HEK293T (cell line): ENCODE data around the gene INPP5E.

ENCODE experiments used
- BHLHE40 ChIP-seq: fragments of 450-650 bp; IDR thresholded peaks from 2 replicates; pipeline ENCODE4 v1.6.1; 2016; ENCODE audit warnings: mild to moderate bottlenecking, moderate library complexity, borderline replicate concordance
- CTBP1 ChIP-seq: fragments of 450-650 bp; IDR thresholded peaks from 2 replicates; pipeline ENCODE4 v1.6.1; 2016; ENCODE audit warnings: borderline replicate concordance
- FOXA1 ChIP-seq: fragments of 450-650 bp; IDR thresholded peaks from 2 replicates; pipeline ENCODE4 v1.6.1; 2016; ENCODE audit warnings: mild to moderate bottlenecking
- FOXK2 ChIP-seq: fragments of 450-650 bp; IDR thresholded peaks from 2 replicates; pipeline ENCODE4 v1.6.1; 2016; ENCODE audit warnings: mild to moderate bottlenecking
- FOXM1 ChIP-seq: fragments of 450-650 bp; IDR thresholded peaks from 2 replicates; pipeline ENCODE4 v1.6.1; 2017; ENCODE audit warnings: mild to moderate bottlenecking, borderline replicate concordance
- LEF1 ChIP-seq: fragments of 450-650 bp; IDR thresholded peaks from 2 replicates; pipeline ENCODE4 v1.6.1; 2017; ENCODE audit warnings: mild to moderate bottlenecking, borderline replicate concordance
- SP1 ChIP-seq: fragments of 450-650 bp; IDR thresholded peaks from 2 replicates; pipeline ENCODE4 v1.6.1; 2017
- SUZ12 ChIP-seq: fragments of 450-650 bp; IDR thresholded peaks from 2 replicates; pipeline ENCODE4 v1.6.1; 2016; ENCODE audit warnings: mild to moderate bottlenecking
- TARDBP ChIP-seq: fragments of 450-650 bp; IDR thresholded peaks from 2 replicates; pipeline ENCODE4 v1.6.1; 2016

DNA sequence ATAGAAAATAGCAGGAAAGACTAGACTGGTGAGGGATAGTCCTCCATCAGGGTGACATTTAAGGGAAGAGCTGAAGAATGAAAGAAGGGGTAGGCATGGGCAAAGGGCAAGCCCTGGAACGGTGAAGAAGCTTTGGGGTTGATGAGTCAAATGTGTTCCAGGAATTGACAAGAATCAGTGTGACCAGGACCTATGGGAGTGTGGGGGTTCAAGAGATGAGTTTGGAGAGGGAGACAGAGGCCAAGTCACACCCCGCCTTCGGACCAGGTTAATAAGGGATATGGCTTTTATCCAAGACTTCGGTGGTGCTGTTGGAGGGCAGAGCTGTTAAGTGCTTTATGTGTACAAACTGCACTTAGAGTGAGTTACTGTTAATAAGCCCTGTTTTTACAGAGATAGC, 28.3 kb downstream of the INPP5E start:
- TF ChIP-seq FOXA1: no peak
- no peak for TF ChIP-seq LEF1
- TF ChIP-seq FOXM1: no peak
- no peak for TF ChIP-seq TARDBP
- no peak for TF ChIP-seq SUZ12
- no peak for TF ChIP-seq FOXK2
- TF ChIP-seq SP1: no peak
- no peak for TF ChIP-seq CTBP1
- no peak for TF ChIP-seq BHLHE40
